HG02678 (cell line): ENCODE results near the gene MPND.

Source experiments
- ATAC-seq: cut with Tn5 transposase; IDR thresholded peaks from one replicate; pipeline ENCODE4 v1.9.1; 2021; ENCODE audit warnings: mild to moderate bottlenecking, moderate library complexity; ENCODE audit not compliant: unreplicated experiment

The MPND gene

DNA sequence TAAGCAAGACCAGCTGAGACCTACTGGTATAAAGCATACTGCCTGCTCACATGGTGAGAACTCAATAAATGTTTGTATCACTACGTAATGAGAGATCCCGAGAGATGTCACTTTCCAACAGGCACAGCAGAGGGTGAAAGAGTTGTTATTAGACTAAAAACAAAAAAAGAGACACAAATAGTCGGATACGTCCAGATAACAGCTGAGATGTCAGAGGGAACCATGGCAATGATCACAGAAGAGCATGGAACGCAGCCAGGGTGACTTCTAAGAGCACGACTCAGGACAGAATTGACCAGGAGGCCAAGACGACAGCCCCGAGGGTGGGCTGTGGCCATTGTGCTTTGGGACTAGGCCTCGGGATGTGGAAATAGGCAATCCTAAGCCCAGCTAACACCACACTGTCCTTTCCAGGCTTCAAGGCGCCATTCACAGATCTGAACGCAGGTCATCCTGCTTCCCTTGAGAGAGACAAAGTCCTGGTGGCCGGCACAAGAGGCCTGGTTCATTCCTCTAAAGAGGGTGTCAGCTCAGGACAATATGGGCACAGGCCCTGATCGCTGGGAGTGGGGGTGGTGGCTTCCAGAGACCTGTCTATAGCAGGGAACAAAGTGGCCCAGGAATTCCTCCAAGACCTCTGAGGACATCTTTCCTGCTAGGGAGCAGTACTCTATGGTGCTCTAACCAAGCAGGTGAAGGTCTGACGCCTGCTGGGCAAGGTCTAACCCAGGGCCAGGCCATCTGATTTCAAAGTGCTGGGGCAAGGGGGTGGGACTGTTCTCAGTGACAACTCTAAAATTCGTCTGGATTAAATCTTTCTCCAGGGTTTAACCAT lies 53.8 kb downstream of the MPND start:
- no peak for ATAC-seq

DNA sequence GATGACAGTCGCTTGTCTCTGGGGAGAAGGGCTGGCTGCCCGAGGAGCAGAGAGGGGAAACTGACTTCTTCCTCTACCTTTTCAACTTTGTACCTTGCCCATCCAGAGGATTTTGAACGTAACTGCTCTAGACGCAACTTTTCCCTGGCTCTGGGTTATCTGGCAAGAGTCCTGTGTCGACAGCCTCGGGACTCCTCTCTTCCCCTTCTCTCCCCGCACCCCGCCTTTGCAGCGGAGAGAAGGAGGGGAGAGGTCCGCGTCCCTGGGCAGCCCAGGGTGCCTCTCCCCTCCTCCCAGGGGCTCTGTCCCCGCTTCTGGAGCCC lies 56.4 kb downstream of the MPND start:
- no peak for ATAC-seq

DNA sequence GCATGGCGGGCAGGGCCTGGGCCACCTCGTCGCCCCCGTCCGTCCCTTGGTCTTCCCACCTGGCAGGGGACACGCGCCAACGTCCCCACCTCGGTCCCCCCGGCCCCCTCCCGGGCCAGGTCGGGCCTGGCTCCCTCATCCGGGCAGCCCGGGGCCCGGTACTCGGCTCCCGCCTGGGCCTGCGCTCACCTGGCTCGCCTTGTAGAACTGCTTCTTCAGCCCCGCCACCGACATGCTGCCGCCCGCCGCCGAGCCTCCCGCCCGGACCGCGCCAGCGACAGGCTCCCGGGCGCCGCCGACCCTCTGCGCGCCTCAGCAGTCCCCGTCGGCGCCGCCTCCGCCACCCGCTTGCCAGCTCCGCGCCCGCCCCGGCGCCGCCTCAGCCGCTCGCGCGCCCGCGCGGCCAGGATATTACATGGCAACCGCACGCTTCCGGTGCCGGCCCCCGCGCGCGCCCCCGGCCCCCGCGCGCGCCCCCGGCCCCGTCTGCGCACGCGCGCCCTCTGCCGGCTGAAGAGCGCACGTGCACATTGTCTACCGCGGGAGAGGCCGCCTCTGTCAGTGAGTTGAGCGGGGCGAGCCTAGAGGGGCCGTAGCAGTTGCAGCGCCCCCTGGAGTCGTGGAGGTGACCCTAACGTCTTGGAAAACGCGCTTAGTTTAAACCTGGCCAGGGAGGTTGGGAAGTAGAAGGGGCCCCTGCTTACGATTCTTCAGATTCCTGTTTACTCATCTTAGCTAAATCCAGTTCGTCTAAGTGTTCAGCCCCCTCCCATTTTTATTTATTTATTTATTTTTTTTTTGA lies 57.0 kb downstream of the MPND start, which contains the start of gene SH3GL1:
Gene SH3GL1 (minus strand): TSS at position 413 of the 802 bp plus-strand sequence. CDS start 179 bp downstream, at position 234.
- ATAC-seq, result peak; percentile 61

DNA sequence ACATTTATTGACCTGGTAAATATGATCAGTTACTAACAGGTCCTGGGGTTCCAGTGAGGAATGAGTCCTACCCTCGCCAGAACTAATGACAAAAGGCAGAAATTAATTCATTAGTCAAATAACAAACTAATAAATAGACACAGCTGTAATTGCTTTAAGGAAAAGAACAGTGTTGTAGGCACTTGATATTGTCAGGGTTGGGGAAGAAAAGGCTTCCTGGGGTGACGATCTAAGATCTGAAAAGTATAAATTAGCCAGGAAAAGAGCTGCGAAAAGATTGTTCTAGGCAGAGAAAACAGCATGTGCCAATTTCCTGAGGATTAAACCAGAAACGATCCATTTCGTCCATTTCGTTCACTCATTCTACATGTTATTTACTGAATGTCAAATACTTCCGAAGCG lies 58.4 kb downstream of the MPND start:
- no peak for ATAC-seq

DNA sequence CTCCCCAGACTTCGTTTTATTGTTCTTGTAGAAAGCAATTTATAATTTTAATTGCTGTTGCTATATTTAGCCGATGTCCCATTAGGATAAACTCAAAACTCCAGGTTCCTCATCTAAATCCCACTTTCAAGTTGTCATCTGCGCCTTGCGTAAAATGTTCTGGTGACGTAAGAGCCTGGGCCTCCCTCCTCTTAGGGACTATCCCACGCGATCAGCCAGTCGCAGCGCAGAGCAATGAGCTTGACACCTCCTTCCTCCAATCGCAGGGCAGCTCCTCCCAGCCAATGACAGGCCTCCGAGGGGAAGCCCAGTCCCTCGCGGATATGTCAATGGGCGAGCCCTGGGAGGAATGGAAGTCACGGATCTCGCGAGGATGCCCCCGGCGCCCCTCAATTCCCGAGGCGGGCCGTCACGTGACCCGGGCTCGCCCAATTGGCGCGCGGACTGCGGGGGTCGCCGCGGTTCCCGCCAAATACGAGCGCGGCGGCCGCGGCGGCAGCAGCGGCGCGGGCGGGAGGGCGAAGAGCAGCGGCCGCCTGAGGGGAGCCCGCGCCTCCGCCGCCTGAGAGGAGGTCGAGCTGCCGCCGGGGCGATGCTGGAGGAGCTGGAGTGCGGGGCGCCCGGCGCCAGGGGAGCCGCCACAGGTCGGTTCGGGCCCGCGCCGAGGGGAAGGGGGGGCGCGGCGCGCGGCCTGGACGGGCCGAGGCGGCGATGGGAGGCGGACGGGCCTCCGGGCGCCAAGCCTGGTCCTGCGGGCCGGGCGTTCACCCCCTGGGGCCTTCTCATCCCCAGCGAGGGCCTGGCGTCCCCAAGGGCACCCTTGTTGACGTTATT lies 59.0 kb downstream of the MPND start, which contains the start of gene CHAF1A:
Gene CHAF1A (plus strand): TSS at position 470 of the 834 bp plus-strand sequence. CDS start 123 bp downstream, at position 593.
- ATAC-seq, result peak; percentile 80

DNA sequence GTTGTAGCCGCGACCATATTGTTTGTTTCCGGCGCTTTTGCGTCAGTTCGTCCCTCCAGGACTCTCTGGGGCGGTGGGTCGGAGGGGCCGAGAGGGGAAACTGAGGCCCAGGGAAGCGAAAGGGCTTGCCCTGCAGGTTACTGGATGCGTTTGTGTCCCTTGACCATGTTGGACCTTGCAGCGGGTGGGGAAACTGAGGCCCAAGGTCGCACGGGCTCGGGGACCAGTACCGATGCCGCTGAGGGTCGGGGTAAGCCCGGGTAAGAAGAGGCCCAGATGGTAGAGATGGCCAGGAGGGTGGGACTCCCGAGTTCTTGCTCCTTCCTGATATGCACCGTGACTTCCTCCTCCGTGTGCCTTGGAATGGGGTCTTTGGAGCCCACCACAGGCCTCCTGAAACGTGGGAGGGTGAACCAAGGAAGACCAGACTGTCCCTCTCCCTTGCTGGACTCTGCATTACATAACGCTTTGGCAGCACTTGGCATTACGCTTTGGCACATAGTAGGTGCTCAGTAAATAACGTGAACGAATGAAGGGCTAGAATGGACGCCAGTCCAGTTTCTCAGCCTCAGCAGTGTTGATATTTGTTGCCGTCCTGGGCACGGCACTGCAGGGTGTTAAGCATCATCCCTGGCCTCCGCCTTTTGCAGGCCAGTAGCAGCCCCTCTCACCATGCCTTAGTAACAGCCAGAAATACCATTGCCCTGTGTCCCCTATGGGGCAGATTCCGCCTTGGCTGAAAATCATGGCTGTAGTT lies 59.8 kb downstream of the MPND start:
- ATAC-seq, result no peak

DNA sequence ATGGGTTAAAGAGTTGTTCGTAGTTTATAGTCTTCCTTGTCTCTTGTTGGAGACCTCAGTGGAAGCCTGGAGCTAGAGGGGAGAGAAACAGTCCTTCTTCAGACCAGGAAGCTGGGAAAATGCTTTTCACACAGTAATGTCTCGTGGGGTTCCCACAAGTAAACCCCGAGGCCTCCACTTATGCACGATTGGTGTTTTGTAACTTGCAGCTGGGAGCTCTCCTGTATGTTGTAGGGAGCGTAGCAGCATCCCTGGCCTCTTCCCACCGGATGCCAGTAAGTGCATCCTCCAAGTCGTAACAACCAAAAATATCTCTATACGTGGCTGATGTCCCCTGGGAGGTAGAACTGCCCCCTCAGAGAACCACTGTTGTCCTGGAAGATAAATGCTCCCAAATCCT lies 62.6 kb downstream of the MPND start:
- ATAC-seq, result no peak

DNA sequence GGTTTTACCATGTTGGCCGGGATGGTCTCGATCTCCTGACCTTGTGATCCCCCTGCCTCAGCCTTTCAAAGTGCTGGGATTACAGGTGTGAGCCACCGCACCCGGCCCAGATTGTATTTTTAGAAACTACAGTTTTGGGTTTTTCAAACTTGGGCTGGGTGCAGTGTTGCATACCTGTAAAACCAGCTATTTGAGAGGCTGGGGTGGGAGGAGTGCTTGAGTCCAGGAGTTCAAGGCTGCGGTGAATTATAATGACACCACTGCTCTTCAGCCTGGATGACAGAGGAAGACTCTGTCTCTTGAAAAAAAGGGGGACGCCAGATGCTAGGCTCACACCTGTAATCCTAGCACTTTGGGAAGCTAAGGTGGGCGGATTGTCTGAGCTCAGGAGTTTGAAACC lies 63.3 kb downstream of the MPND start:
- no peak for ATAC-seq

DNA sequence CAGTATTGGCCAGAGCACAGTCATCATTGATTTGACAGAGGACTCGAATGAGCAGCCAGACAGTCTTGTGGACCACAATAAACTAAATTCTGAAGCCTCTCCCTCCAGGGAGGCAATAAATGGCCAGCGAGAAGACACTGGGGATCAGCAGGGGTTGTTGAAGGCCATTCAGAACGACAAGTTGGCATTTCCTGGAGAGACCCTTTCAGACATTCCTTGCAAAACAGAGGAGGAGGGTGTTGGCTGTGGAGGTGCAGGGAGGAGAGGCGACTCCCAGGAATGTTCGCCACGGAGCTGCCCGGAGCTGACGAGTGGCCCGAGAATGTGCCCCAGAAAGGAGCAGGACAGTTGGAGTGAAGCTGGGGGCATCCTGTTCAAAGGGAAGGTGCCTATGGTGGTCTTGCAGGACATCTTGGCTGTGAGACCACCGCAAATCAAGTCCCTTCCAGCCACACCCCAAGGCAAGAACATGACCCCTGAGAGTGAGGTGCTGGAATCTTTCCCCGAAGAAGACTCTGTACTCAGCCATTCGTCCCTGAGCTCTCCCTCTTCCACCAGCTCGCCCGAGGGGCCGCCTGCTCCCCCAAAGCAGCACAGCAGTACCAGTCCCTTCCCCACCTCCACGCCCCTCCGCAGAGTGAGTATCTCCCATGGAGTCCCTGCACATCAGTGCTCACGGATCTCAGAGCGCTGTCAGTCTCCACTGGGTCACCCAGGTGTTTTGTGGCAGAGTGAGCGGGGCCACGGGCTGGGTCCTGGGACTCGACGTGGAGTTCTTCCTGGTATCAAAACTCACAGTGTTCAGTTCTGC lies 66.0 kb downstream of the MPND start:
- ATAC-seq, result no peak
